GM21526 (cell line): ENCODE measurements around the gene FIS1.
A peak's percentile ranks its signal among the peaks of the same experiment; 100 is the strongest.
"Not testable (repeated sequence)": the region's sequence is repeated elsewhere in the genome, so short reads cannot be mapped to it uniquely, and the experiment has no call there.

Experiments used
- ATAC-seq: cut with Tn5 transposase; IDR thresholded peaks from one replicate; pipeline ENCODE4 v1.9.1; 2021; ENCODE audit warnings: moderate library complexity; ENCODE audit not compliant: unreplicated experiment, low FRiP score

FIS1 gene

GRCh38 chr7:101264102-101264706, 19.3 kb upstream of the FIS1 start:
- ATAC-seq = not testable (repeated sequence)

GRCh38 chr7:101258243-101258731, 13.4 kb upstream of the FIS1 start:
- ATAC-seq = no peak

- no peak for ATAC-seq
Observed at GRCh38 chr7:101255796-101256195, 10.9 kb upstream of the FIS1 start.

- ATAC-seq = not testable (repeated sequence)
Observed at GRCh38 chr7:101253199-101253598, 8.3 kb upstream of the FIS1 start.

- ATAC-seq = peak; percentile 92
Observed at GRCh38 chr7:101251871-101252659, 7.2 kb upstream of the FIS1 start.

- ATAC-seq = no peak
Observed at GRCh38 chr7:101250324-101250723, 5.4 kb upstream of the FIS1 start.

- ATAC-seq = no peak
Observed at GRCh38 chr7:101248276-101248675, 3.4 kb upstream of the FIS1 start.

- ATAC-seq = no peak
Observed at GRCh38 chr7:101245147-101245668, 327 bp upstream of the FIS1 start.

- no peak for ATAC-seq
Observed at GRCh38 chr7:101243646-101244374, 1.1 kb downstream of the FIS1 start.

GRCh38 chr7:101241443-101242349, 3.2 kb downstream of the FIS1 start:
- no peak for ATAC-seq

GRCh38 chr7:101241015-101241363, 3.9 kb downstream of the FIS1 start:
- ATAC-seq = no peak

GRCh38 chr7:101240226-101241014, 4.5 kb downstream of the FIS1 start:
- no peak for ATAC-seq

- no peak for ATAC-seq
Observed at GRCh38 chr7:101239951-101240220, 5.0 kb downstream of the FIS1 start.

- ATAC-seq = no peak
Observed at GRCh38 chr7:101239191-101239950, 5.5 kb downstream of the FIS1 start.

- no peak for ATAC-seq
Observed at GRCh38 chr7:101238226-101239182, 6.4 kb downstream of the FIS1 start.

- ATAC-seq = no peak
Observed at GRCh38 chr7:101237206-101238067, 7.4 kb downstream of the FIS1 start, which contains the start of gene CLDN15. Gene CLDN15, minus strand, starts transcription at chr7:101237802. Its CDS starts 221 bp downstream, at chr7:101237581.
